IPS-15b (cell line): ENCODE measurements around the gene MPI.

Experiments
- H3K27me3 ChIP-seq: one replicate; pipeline ENCODE4 v1.6.1; 2013; ENCODE audit warnings: low read length; ENCODE audit not compliant: control insufficient read depth, insufficient read depth
- H3K36me3 ChIP-seq: one replicate; pipeline ENCODE4 v1.6.1; 2013; ENCODE audit warnings: low read length; ENCODE audit not compliant: control insufficient read depth, insufficient read depth
- H3K4me1 ChIP-seq: one replicate; pipeline ENCODE4 v1.6.1; 2013; ENCODE audit warnings: mild to moderate bottlenecking, low read length; ENCODE audit not compliant: control insufficient read depth, insufficient read depth
- H3K4me3 ChIP-seq: one replicate; pipeline ENCODE4 v1.5.1; 2013; ENCODE audit warnings: low read depth, low read length
- H3K9ac ChIP-seq: one replicate; pipeline ENCODE4 v1.6.1; 2013; ENCODE audit warnings: low read depth, mild to moderate bottlenecking, low read length
- H3K9me3 ChIP-seq: one replicate; pipeline ENCODE4 v1.6.1; 2013; ENCODE audit warnings: mild to moderate bottlenecking, low read length; ENCODE audit not compliant: control insufficient read depth, insufficient read depth

Gene MPI

DNA sequence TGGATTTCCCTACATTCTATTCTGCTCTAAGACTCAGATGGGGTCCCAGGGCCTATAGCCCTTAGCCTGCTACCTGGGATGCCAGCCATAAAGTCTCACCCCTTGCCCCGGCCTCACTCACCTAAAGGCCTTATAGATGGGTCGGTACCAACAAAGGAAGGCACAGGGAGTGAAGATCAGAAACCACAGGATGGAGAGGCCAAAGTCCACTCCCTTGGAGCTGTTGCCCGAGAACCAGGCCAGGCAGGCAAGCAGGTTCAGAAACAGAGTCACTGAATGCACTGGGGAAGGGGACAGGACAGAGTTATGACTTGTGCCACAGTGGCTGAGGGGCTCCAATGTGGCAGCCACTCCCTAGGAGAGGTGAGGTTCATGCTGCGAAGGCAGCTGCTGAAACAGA lies 39.4 kb upstream of the MPI start:
- H3K36me3 ChIP-seq: peaks cover 37% of the 10 kb centered on the region
- no peaks in the 10 kb centered on the region for H3K4me1 ChIP-seq
- H3K27me3 ChIP-seq: no peaks in the 10 kb centered on the region
- H3K9ac ChIP-seq: no peak overlapping the region
- no peak overlapping the region for H3K4me3 ChIP-seq
- no peaks in the 10 kb centered on the region for H3K9me3 ChIP-seq

DNA sequence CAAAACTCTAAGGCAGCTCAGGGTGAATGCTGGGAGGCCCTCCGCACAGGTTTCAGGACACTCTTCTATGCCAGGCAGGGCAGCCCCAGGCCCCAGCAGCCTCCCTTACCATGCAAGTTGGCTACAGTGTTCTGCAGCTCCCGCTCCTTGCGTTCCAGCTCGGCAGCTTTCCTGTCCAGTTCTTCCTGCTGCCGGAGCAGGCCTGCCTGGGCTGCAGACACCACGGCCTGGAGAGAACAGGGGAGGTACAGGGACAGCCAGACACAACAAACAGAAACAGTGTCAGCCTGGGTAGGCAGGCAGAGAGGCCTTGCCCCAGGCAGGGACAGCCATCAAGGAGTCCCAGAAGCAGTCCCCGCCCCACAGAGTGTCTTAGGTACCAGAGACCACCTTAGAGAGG lies 37.9 kb upstream of the MPI start:
- Histone ChIP-seq H3K4me1 (no peaks in the 10 kb centered on the region), H3K27me3 (no peaks in the 10 kb centered on the region), H3K4me3 (no peak overlapping the region), H3K9me3 (no peaks in the 10 kb centered on the region), H3K36me3 (peaks cover 37% of the 10 kb centered on the region), H3K9ac (no peak overlapping the region)

DNA sequence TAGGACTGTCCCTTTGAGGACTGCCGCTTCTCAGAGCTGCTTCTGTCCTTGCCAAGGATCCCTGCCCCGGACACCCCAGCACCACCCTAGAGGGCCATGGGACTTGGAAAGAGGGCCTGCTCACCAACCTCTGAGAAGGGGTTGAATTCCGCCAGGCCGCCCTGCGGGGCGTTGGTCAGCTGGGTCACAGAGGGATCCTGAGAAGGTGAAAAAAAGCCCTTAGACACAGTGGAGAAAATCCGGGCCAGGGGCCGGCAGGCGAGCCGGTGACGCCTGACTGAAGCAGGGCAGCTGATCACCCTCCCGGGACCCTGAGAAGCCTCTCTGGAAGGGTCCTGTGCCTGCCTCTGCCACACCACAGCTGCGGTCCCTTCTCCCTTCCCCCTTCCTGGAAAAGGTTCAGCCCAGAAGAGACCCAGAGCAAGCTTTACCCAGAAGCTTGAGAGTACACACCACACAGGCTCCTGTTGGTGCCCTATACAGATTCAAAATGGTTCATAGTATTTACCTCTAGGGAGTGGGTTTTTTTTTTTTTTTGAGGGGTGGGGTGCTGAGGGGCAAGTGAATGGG lies 35.3 kb upstream of the MPI start:
- H3K4me1 ChIP-seq: no peaks in the 10 kb centered on the region
- H3K9ac ChIP-seq: no peak overlapping the region
- peaks cover 25% of the 10 kb centered on the region for H3K36me3 ChIP-seq
- no peak overlapping the region for H3K4me3 ChIP-seq
- H3K27me3 ChIP-seq: no peaks in the 10 kb centered on the region
- no peaks in the 10 kb centered on the region for H3K9me3 ChIP-seq

DNA sequence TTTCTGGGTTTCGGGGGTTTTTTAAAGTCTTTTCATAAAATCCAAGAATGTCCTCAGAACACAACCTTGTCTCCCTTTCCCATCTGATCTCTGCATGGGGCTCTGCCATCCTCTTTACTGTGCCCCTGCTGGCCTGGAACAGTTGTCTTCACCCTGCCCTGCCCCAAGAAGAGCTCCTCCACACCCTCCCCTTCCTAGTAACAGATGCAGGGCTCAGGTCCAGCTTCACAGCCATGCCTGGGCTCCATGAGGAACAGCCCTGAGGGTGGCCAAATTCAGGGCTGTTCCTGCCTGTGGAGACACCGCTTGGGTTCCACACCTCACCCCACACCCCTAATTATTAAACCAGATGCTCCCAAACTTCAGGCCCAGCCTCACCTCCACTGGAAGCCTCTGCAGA lies 34.0 kb upstream of the MPI start:
- H3K4me3 ChIP-seq: no peak overlapping the region
- H3K9me3 ChIP-seq: no peaks in the 10 kb centered on the region
- peaks cover 19% of the 10 kb centered on the region for H3K36me3 ChIP-seq
- no peaks in the 10 kb centered on the region for H3K4me1 ChIP-seq
- H3K9ac ChIP-seq: no peak overlapping the region
- no peaks in the 10 kb centered on the region for H3K27me3 ChIP-seq

DNA sequence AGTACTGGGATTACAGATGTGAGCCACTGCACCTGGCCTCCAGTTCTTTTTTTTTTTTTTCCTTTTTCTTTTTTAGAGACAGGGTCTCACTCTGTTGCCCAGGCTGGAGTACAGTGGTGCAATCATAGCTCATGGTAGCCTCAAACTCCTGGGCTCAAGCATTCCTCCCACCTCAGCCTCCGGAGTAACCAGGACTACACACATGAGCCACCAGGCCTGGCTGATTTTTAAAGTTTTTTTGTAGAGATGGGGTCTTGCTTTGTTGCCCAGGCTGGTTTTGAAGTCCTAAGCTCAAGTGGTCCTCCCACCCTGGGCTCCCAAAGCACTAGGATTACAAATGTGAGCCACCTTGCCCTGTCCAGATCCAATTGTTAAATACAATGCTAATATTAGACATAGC lies 33.3 kb upstream of the MPI start:
- Histone ChIP-seq H3K4me1 (no peaks in the 10 kb centered on the region), H3K36me3 (peaks cover 16% of the 10 kb centered on the region), H3K4me3 (no peak overlapping the region), H3K27me3 (no peaks in the 10 kb centered on the region), H3K9ac (no peak overlapping the region), H3K9me3 (no peaks in the 10 kb centered on the region)

DNA sequence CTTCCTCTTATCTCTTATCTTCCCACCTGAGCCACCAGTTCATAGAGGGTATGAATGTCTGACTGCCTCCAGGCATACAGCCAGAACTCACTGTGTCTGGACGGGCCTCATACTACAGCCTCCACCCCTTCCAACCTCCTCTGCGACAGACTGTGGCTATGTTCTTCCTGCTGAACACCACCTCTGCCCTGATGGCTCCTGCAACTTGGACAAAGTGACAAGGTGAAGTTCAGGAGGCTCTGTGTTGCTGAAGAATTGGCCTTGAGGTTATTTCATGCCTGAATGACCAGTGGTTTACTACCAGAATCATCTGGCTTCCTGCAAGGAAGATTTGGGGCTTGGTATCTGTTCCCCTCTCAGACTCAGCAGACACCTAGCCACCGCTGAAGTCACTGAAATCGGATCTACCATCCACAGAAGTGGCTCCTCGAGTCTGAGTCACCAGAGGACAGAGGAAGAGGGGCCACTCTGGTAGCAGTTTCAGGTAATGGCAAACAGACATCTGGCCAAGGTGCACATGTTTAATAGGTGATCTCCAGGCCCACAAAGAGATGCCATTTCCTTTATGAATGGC lies 32.7 kb upstream of the MPI start:
- H3K9me3 ChIP-seq: no peaks in the 10 kb centered on the region
- H3K9ac ChIP-seq: no peak overlapping the region
- H3K27me3 ChIP-seq: no peaks in the 10 kb centered on the region
- peaks cover 10% of the 10 kb centered on the region for H3K36me3 ChIP-seq
- no peaks in the 10 kb centered on the region for H3K4me1 ChIP-seq
- H3K4me3 ChIP-seq: no peak overlapping the region

DNA sequence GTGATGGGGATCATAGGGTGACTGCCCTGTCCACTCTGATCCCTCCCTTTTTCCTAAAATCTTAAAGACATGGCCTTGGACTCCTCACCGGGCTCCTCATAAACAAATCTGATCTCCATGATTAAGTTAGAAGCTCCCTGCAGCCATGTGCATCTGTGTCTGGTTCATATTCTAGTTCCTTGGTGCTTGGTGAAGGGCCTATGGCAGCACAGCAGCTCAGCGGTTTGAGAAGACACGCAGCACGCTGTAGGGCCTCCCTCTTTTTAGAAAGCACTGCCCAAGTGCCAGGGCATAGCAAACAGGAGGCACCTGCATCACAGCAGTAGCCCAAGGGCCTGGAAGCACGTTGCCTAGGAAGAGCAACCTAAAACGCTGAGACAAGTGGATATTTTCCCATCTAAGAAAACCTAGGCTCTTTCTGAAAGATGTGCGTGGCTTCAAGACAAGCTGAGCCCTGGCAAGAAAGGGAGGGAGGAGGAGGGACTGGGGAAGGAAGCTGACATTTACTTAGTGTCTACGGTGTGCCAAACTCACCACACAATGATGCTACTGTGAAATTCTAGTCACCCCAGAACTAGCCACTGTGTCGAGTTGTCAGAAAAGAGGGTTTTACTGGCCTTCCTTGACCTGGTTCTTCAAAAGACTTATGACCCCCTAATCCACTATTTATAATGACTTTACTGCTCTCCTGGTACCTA lies 32.0 kb upstream of the MPI start:
- H3K27me3 ChIP-seq: no peaks in the 10 kb centered on the region
- no peak overlapping the region for H3K4me3 ChIP-seq
- H3K9ac ChIP-seq: no peak overlapping the region
- H3K4me1 ChIP-seq: no peaks in the 10 kb centered on the region
- H3K36me3 ChIP-seq: peaks cover 8% of the 10 kb centered on the region
- no peaks in the 10 kb centered on the region for H3K9me3 ChIP-seq

DNA sequence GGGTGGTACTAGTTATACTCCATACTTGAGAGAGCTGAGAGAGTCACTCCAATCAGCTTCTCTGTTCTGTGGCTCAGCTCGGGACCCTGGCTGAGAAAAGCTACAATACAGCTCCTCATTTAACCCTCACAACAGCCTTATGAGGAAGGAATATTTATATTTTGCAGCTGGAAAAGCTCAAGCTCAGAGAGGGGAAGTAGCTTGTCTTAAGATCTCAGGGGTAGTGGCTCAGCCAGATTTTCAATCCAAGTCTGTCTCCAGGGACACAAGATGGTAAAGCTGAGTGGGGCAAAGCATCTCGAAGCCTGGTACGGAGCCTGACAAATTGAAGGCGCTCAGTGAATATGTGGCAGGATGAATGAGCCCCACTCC lies 31.5 kb upstream of the MPI start:
- Histone ChIP-seq H3K9ac (no peak overlapping the region), H3K4me3 (no peak overlapping the region), H3K9me3 (no peaks in the 10 kb centered on the region), H3K4me1 (no peaks in the 10 kb centered on the region), H3K36me3 (peaks cover 2% of the 10 kb centered on the region), H3K27me3 (no peaks in the 10 kb centered on the region)

DNA sequence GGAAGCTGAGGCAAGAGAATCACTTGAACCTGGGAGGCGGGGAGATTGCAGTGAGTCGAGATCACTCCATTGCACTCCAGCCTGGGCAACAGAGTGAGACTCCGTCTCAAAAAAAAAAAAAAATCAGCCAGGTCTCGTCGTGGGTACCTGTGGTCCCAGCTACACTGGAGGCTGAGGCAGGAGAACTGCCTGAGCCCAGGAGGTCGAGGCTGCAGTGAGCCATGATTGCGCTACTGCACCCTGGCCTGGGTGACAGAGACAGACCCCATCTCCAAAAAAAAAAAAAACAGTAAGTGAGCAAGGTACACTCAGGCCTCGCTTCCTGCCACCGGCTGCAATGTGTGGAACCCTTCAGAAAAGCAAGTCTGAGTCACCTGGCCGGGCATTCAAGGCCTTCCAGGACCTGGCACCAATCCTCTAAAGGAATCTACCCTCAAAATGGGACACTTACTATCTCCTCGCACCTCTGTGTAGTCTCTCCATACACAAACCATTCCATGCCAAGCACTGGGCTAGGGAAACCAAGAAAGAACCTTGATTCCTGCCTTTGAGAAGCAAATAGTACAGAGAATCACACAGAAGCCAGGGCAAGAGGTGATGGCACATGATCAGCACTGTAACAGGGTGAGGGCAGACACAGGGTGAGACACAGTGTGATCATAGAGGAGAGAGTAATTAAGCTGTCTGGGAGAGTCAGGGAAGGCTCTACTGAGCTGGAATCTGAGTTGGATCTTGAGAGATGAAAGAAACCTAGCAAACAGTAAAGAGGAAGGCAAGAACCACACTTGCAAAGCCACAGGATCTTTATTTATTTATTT lies 26.4 kb upstream of the MPI start:
- no peak overlapping the region for H3K4me3 ChIP-seq
- H3K36me3 ChIP-seq: peaks cover 2% of the 10 kb centered on the region
- H3K9ac ChIP-seq: no peak overlapping the region
- no peaks in the 10 kb centered on the region for H3K9me3 ChIP-seq
- H3K4me1 ChIP-seq: no peaks in the 10 kb centered on the region
- no peaks in the 10 kb centered on the region for H3K27me3 ChIP-seq

DNA sequence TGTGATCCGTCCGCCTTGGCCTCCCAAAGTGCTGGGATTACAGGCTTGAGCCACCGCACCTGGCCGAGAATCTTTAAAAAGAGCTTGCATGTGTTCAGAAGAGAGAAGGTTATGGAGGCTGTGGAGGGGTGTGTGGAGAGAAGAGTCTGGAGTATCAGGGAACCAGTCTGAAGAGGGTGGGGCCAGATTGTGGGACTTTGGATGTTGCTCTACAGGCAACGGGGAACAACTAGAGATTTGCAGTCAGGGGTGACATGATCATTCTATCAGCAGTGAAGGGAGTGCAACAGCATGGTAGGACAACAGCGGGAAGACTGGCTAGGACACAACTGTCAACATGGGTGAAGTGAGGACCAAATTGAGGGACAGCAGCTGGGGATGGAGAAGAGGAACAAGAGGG lies 25.5 kb upstream of the MPI start:
- no peaks in the 10 kb centered on the region for H3K27me3 ChIP-seq
- no peaks in the 10 kb centered on the region for H3K4me1 ChIP-seq
- H3K9ac ChIP-seq: no peak overlapping the region
- peaks cover 2% of the 10 kb centered on the region for H3K36me3 ChIP-seq
- no peaks in the 10 kb centered on the region for H3K9me3 ChIP-seq
- no peak overlapping the region for H3K4me3 ChIP-seq

DNA sequence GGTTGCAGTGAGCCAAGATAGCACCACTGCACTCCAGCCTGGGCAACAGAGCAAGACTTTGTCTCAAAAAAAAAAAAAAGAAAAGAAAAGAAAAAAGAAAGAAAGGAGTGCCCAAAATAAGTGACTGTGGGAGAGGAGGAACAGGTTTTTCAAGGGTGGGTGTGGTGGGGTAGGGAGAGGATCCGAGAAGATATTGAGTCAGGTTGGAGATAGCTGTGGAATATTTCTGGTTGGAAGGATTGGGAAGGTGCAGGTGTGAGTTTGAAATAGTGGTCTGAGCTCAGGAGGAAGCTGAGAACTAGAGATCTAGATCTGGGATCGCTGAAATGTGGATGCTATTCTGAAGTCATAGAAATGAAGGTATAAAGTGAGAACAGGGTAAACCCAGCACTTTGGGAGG lies 24.5 kb upstream of the MPI start:
- Histone ChIP-seq H3K27me3 (no peaks in the 10 kb centered on the region), H3K9ac (no peak overlapping the region), H3K4me3 (no peak overlapping the region), H3K9me3 (no peaks in the 10 kb centered on the region), H3K36me3 (peaks cover 2% of the 10 kb centered on the region), H3K4me1 (no peaks in the 10 kb centered on the region)

DNA sequence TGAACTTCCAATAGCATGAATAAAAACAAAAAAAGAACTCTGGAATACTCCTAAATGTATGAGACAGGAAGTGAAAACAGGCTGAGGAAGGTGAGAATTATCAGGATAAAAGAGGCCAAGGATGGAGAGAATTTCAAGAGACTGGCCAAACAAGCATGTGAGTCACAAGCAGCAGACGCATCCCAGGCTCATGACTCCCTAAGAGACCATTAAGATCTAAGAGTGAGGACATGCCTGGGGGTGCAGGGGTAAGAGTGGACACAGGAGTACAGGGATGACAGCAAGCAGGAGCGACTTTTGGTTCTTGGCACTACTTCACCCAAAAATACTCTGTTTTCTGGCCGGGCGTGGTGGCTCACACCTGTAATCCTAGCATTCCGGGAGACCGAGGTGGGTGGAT lies 23.8 kb upstream of the MPI start:
- H3K4me1 ChIP-seq: no peaks in the 10 kb centered on the region
- H3K9ac ChIP-seq: no peak overlapping the region

More for the DNA sequence above, 23.8 kb upstream of the MPI start:
- H3K4me3 ChIP-seq: no peak overlapping the region
- no peaks in the 10 kb centered on the region for H3K9me3 ChIP-seq
- no peaks in the 10 kb centered on the region for H3K27me3 ChIP-seq
- peaks cover 2% of the 10 kb centered on the region for H3K36me3 ChIP-seq
